Measurements from ENCODE around the gene COPA. TPM values are rescaled to one million over a fixed set of nuclear protein-coding genes. Genes with fewer than 3 reads are reported as not detected.

Gene COPA
- total and polyA plus RNA-seq, 11 donors: 46.9 to 129 (median 100) TPM

DNA sequence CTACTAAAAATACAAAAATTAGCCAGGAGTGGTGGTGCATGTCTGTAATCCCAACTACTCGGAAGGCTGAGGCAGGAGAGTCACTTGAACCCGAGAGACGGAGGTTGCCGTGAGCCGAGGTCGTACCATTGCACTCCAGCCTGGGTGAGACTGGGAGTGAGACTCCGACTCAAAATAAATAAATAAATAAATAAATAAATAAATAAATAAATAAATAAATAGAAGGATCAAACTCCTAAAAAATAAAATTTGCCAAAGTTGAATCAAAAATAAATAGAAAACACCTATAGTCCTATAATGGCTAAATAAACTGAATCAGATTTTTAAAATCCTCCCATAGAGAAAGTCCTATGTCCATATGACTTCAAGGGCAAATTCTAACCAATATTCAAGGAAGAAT, 42.9 kb downstream of the COPA start:
- TF ChIP-seq, protein P1, sequence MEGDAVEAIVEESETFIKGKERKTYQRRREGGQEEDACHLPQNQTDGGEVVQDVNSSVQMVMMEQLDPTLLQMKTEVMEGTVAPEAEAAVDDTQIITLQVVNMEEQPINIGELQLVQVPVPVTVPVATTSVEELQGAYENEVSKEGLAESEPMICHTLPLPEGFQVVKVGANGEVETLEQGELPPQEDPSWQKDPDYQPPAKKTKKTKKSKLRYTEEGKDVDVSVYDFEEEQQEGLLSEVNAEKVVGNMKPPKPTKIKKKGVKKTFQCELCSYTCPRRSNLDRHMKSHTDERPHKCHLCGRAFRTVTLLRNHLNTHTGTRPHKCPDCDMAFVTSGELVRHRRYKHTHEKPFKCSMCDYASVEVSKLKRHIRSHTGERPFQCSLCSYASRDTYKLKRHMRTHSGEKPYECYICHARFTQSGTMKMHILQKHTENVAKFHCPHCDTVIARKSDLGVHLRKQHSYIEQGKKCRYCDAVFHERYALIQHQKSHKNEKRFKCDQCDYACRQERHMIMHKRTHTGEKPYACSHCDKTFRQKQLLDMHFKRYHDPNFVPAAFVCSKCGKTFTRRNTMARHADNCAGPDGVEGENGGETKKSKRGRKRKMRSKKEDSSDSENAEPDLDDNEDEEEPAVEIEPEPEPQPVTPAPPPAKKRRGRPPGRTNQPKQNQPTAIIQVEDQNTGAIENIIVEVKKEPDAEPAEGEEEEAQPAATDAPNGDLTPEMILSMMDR (IDR thresholded peaks at IDR 0.05): no peak
- no peak for TF ChIP-seq POLR2A (IDR thresholded peaks at IDR 0.05)
- intact Hi-C loops (cut with DNase I): no loop called here
- Histone ChIP-seq H3K4me1 (no peaks in the 10 kb centered on the region), H3K27me3 (no peaks in the 10 kb centered on the region), H3K36me3 (peaks cover 0 to 100% (median 100%) of the 10 kb centered on the region in 9 donors), H3K27ac (no peak overlapping the region), H3K9me3 (no peaks in the 10 kb centered on the region), H3K4me3 (no peak overlapping the region)
- DNase-seq (no peak), ATAC-seq (no peak)
- 82 to 89% (median 87%) methylated on average over 7 of the region's 7 CpGs for WGBS, 4 donors

DNA sequence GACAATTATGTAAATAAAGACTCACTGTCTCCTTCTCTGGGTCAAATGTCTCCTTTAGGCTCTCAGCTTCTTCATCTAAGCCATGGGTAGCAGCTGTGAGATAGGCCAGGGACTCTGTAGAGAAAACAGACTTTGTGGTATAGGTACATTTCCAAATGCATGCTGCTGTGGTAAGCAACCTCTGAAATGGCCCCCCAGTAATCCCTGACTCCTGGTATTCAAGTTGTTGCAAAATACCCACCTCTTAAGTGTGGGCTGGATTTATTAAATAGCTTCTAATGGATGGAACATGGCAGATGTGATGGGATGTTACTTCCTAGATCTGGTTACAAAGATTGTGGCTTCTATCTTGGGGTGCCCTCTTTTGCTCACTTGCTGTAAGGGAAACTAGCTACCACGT, 47.0 kb downstream of the COPA start:
- TF ChIP-seq POLR2A (IDR thresholded peaks at IDR 0.05): no peak
- TF ChIP-seq, protein P1 (IDR thresholded peaks at IDR 0.05): no peak
- intact Hi-C loops (cut with DNase I): loop anchor here in 1 of 10 donors (5.0 kb wide), 1 partner anchor 36 kb away; no protein-coding TSS in a partner anchor
- 89 to 98% (median 92%) methylated on average over 1 of the region's 1 CpG for WGBS, 4 donors

DNA sequence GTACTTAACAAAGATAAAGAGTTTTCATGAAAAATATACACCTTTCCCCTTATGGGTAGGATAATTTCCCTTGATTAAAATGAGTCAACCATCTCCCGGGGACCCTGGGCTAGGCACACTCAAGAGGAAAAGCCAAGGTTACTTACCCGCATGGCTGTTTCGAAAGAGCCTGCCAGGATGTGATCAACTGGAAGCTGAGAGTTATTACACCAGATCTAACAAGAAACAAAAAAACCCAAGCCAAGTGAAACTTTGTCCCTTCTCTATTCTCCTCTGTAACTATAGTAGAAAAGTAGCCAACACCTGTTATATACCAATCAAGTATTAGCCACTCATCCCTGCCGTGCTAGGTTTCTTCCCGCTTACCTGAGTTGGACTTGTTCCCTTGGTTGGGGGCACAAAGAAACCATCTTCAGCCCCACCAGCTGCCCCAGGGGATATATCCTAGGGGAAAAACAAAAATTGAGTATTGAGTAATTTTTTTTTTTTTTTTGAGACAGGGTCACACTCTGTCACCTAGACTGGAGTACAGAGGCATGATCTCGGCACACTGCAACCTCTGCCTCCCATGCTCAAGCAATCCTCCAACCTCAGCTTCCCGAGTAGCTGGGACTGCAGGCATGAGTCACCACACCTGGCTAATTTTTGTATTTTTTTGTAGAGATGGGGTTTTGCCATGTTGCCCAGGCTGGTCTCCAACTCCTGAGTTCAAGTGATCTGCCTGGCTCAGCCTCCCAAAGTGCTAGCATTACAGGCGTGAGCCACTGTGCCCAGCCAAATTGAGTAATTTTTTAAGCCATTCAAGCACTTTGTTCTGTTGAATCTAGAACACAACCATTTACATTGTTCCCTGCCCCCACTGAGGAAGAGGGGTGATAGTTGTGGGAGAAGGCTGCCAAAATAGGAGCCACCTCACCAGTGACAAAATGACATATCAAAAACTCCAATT, 49.8 kb downstream of the COPA start:
- DNase-seq: no peak
- TF ChIP-seq, protein P1 (IDR thresholded peaks at IDR 0.05): no peak
- TF ChIP-seq POLR2A (IDR thresholded peaks at IDR 0.05): no peak
- intact Hi-C loops (cut with DNase I): loop anchor here in 5 of 10 donors (2.0 to 5.0 kb wide), 4 partner anchors 76 to 196 kb away; partner anchors contain the start of genes CASQ1 (in 4 of the 5) and IGSF8 (in 1 of the 5)
- no peaks in the 10 kb centered on the region for H3K9me3 ChIP-seq
- no peak for ATAC-seq
- peaks cover 0 to 5% (median 0%) of the 10 kb centered on the region in 12 donors for H3K4me1 ChIP-seq
- no peaks in the 10 kb centered on the region for H3K27me3 ChIP-seq
- no peak overlapping the region for H3K4me3 ChIP-seq
- no peak overlapping the region for H3K27ac ChIP-seq
- H3K36me3 ChIP-seq: peaks cover 11 to 100% (median 99%) of the 10 kb centered on the region in 9 donors
- 88 to 90% (median 89%) methylated on average over 8 of the region's 8 CpGs for WGBS, 4 donors

More for the DNA sequence above, 47.0 kb downstream of the COPA start:
- H3K36me3 ChIP-seq: peaks cover 11 to 100% (median 100%) of the 10 kb centered on the region in 9 donors
- peaks cover 0 to 3% (median 0%) of the 10 kb centered on the region in 12 donors for H3K4me1 ChIP-seq
- DNase-seq (no peak), ATAC-seq (no peak)
- no peak overlapping the region for H3K4me3 ChIP-seq
- no peak overlapping the region for H3K27ac ChIP-seq
- no peaks in the 10 kb centered on the region for H3K9me3 ChIP-seq
- H3K27me3 ChIP-seq: no peaks in the 10 kb centered on the region
